HepG2 (cell line): ENCODE results near the gene SMG7.

ENCODE experiments used
- CTCF ChIP-seq: sonication (generic); formaldehyde crosslinking; IDR thresholded peaks from 2 replicates; pipeline ENCODE4 v1.5.0; 2020; ENCODE audit warnings: mild to moderate bottlenecking, missing genetic modification reagents, moderate library complexity
- KLF15 ChIP-seq: sonication (generic); formaldehyde crosslinking; IDR thresholded peaks from 2 replicates; pipeline ENCODE4 v1.8.1; 2023; ENCODE audit warnings: borderline replicate concordance, mild to moderate bottlenecking, inconsistent platforms, missing genetic modification reagents, mixed read lengths
- MEIS1 ChIP-seq: sonication (generic); formaldehyde crosslinking; IDR thresholded peaks from 2 replicates; pipeline ENCODE4 v1.9.0; 2021; ENCODE audit warnings: mild to moderate bottlenecking, missing genetic modification reagents, moderate library complexity, borderline replicate concordance
- POLR2A ChIP-seq, 2 experiments: IDR thresholded peaks; 2 replicates each; pipeline ENCODE4 v1.6.1; 2011; ENCODE audit warnings: low read depth in 2 of 2, low read length in 2 of 2, mild to moderate bottlenecking in 1 of 2, moderate library complexity in 1 of 2; ENCODE audit not compliant: insufficient read depth in 1 of 2
- TBL1XR1 ChIP-seq: fragments of 150-350 bp; IDR thresholded peaks from 2 replicates; pipeline ENCODE4 v1.6.1; 2014; ENCODE audit warnings: borderline replicate concordance, low read length; ENCODE audit not compliant: partially characterized antibody
- ZBTB33 ChIP-seq: sonication (generic); formaldehyde crosslinking; IDR thresholded peaks from 2 replicates; pipeline ENCODE4 v1.4.0; 2020; ENCODE audit warnings: missing genetic modification reagents
- ZNF292 ChIP-seq: sonication (generic); formaldehyde crosslinking; IDR thresholded peaks from 2 replicates; pipeline ENCODE4 v1.8.1; 2022; ENCODE audit warnings: mild to moderate bottlenecking, low read depth, missing genetic modification reagents, borderline replicate concordance
- ZNF652 ChIP-seq: IDR thresholded peaks from 2 replicates; pipeline ENCODE4 v1.6.1; 2016; ENCODE audit warnings: low read depth, borderline replicate concordance
- ZNF7 ChIP-seq: IDR thresholded peaks from 2 replicates; pipeline ENCODE4 v1.6.1; 2016; ENCODE audit warnings: missing biosample characterization, missing genetic modification reagents

GRCh38 chr1:183495420-183495819 is 23.1 kb downstream of the SMG7 start:
- TF ChIP-seq ZNF652 (CRISPR knock-in tag) (no peak), MEIS1 (CRISPR knock-in tag) (no peak), CTCF (CRISPR knock-in tag) (no peak), ZNF7 (CRISPR knock-in tag) (no peak), TBL1XR1 (no peak), POLR2A (IDR thresholded peaks at IDR 0.05; ENCODE audit: insufficient read depth in 1 of 2, low read depth in 2 of 2, low read length in 2 of 2) (no peak), KLF15 (CRISPR knock-in tag) (no peak), ZNF292 (no peak), ZBTB33 (CRISPR knock-in tag) (no peak)
